HL-60 (cell line): Measurements from ENCODE around the gene PEX5.

Experiments
- POLR2AphosphoS5 ChIP-seq: IDR thresholded peaks from 2 replicates; pipeline ENCODE4 v1.6.1; 2012; ENCODE audit warnings: low read depth
- TF ChIP-seq, protein P1 (sequence below): IDR thresholded peaks from one replicate; pipeline ENCODE4 v1.5.1; 2011; ENCODE audit warnings: low read length, control low read depth, inconsistent platforms; ENCODE audit not compliant: insufficient read depth

GRCh38 chr12:7145671-7146070, 43.8 kb upstream of the PEX5 start:
- TF ChIP-seq, protein P1, sequence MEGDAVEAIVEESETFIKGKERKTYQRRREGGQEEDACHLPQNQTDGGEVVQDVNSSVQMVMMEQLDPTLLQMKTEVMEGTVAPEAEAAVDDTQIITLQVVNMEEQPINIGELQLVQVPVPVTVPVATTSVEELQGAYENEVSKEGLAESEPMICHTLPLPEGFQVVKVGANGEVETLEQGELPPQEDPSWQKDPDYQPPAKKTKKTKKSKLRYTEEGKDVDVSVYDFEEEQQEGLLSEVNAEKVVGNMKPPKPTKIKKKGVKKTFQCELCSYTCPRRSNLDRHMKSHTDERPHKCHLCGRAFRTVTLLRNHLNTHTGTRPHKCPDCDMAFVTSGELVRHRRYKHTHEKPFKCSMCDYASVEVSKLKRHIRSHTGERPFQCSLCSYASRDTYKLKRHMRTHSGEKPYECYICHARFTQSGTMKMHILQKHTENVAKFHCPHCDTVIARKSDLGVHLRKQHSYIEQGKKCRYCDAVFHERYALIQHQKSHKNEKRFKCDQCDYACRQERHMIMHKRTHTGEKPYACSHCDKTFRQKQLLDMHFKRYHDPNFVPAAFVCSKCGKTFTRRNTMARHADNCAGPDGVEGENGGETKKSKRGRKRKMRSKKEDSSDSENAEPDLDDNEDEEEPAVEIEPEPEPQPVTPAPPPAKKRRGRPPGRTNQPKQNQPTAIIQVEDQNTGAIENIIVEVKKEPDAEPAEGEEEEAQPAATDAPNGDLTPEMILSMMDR = no peak
- no peak for TF ChIP-seq POLR2AphosphoS5
